Measurements from ENCODE around the gene ATG2A. TPM values are rescaled to one million over a fixed set of nuclear protein-coding genes. Genes with fewer than 3 reads are reported as not detected.
A peak's percentile ranks its signal among the peaks of the same experiment; 100 is the strongest.

Gene ATG2A
- total and polyA plus RNA-seq, 9 of the 15 experiments (the other 6 are each of a cell fraction or from before 2014, with no cell fraction given): 0.25 to 45.9 (median 5.2) TPM

- TF ChIP-seq ZNF592 (IDR thresholded peaks at IDR 0.05): no peak
- no peak for TF ChIP-seq DLX4 (CRISPR knock-in tag; IDR thresholded peaks at IDR 0.05)
- TF ChIP-seq ZFP1 (CRISPR knock-in tag; IDR thresholded peaks at IDR 0.05): no peak
- TF ChIP-seq HMGXB4 (CRISPR knock-in tag; IDR thresholded peaks at IDR 0.05): no peak
- TF ChIP-seq E2F8 (IDR thresholded peaks at IDR 0.05; ENCODE audit: low read depth, partially characterized antibody): peak; percentile 31
- no peak for TF ChIP-seq FOXA1 (IDR thresholded peaks at IDR 0.05; ENCODE audit: borderline replicate concordance)
- TF ChIP-seq SMAD2 (IDR thresholded peaks at IDR 0.05; ENCODE audit: low read depth, low read length): no peak
- TF ChIP-seq GTF2A2 (tag; IDR thresholded peaks at IDR 0.05): peak; percentile 76; the same call in 1 of the 2 replicates
These were observed 38.3 kb downstream of the ATG2A start, which contains the start of gene EHD1 (continued) for GRCh38 chr11:64878494-64879243.

Data from K562 (cell line).